ENCODE data around the gene ARFRP1.

DNA sequence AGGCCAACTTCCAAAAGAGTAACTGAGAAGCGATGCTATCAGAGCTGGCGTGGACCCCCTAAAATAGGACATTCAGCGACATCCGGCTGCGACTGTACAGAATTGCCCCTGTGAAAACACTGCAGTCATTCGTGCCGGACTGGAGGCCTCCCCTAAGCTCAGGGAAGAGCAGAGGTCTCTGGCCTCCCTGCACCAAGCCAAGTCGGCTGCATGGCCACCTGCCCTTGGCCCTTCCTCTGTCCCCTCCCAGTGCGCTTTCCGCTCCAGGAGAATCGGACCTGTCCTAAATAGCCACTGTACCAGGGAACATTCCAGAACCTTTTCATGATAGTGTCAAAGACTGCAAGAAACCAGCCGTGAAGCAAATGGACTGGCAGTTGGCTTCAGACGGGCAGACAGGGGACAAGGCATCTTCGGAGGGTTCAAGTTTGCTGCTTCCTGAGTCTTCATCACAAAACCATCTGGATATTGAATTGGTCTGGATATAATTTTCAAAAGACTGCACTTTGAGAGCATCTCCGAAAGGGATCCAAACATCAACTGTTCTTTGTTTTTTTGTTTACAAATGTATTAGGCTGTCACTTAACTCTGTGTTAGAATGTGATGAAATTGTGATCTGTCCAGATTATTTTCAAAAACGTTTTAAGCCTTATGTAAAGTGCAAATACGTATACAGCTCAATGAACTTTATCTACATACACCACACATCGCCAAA lies 48.3 kb upstream of the ARFRP1 start:
- TF ChIP-seq SUZ12 (IDR thresholded peaks at IDR 0.05; ENCODE audit: extremely low read depth, insufficient read depth, insufficient read length) (no peak), YY1 (IDR thresholded peaks at IDR 0.05; ENCODE audit: insufficient read depth, insufficient read length) (no peak), ZNF274 (IDR thresholded peaks at IDR 0.05; ENCODE audit: low read depth, low read length) (no peak)
